HCEC 1CT (cell line): Measurements from ENCODE around the gene SERTAD2.

Source experiments
- DNase-seq: peaks from one replicate; pipeline ENCODE4 v3.0.0-alpha.2; 2017

Gene SERTAD2

DNA sequence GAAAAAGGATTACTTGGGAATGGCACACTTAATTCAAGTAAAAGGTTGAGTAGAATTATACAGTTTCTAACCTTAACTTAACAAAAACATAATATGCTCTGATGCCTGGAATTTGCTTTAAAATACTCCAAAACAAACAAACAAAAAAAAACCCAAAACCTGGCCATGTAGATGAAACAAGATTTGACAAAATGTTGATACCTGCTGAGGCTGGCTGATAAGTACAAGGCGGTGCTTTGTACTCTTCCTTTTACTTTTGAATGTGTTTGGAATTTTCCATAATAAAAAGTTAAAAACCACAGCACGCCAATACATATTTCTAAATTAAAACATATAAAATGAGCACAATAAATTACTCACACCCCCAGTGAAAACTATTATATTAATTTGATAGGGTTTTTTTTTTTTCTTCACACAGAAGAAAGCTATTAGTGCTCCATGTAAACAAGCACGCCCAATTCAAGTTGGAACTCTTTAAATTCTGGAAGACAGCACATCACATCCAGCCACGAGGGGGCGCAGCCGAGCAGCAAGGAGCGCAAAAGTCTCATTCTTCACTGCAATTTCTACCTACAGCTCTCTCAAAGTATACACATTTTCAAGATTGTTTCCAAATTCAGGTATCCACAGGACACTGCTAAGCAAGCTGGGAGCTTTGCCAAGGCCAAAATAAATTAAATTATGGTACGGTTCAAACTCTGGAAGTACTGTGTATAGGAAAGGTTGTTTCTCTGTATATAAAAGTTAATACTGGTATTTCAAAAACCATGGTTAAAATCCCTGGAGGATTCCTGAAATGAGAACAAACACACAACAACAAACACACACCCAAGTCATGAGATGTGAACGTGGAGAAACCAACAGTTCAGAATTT, 7.5 kb downstream of the SERTAD2 start:
- peak; percentile 52 for DNase-seq

DNA sequence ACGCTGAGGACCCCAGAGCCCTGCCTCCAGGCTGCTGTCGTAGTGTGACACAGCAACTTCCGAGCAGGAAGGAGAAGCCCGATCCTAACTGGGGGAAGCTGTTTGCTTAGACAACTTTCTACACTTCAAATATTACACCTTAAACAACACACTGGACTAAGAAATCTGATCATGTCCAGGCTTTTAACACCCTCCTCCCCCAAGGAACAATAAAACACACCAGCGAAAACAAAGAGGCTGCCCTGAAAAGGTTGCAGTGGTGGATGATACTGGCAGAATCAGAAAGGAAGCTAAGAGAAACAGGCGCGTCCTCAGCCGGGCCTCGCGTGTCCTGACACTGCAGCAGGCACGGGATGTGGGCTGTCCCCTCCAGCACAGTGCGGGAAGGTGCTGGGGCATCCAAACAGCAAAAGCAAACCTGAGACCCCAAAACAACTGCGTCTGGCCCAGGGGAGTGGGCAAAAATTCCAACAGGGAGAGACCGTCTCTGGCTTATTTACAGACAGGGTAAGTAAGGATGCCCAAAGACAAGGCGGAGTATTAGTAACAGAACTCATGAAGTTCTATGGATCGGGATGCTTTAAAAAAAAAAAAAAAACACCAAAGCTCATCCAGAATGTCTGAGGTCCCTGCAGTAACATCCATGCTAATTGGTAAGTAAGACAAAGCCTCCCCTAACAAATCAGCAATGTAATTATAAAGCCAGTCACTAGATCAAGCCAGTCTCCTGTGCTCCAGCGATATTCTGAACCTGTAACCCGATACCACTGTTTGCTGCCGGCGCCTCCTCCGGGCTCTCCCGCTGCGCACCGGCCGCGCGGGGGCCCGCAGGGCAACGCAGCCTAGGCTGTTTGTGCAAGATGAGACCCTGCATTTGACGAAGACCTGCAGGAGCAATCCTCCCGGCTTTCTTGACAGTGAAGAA, 9.0 kb downstream of the SERTAD2 start:
- DNase-seq = peak; percentile 71

DNA sequence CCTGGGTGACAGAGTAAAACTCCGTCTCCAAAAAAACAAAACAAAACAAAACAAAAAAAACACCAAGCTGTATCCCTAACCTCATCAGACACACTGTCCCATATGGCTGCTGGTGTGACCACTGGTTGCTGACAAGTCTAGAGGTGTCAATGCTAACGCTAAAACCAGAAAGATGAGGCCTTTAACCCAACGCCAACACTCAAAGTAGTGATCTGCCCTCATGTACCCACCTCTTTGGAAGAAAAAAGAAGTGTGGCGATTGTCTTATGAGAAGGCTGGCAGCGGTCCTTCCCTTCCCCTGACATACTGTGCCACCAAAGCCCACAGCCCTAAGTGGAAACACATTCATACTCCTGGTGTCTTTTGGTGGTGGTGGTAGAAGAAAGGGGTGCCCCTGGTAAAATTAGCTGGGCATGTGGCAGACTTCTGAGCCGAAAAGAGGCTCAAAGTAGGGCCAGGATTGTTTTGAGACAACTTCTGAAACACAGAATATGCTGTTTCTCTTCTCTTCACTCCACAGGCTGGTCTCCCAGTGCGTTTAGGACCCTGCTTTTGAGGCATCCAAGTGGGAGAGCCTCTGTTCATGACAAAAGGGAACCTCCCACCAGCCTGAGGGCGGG, 9.8 kb downstream of the SERTAD2 start:
- no peak for DNase-seq

DNA sequence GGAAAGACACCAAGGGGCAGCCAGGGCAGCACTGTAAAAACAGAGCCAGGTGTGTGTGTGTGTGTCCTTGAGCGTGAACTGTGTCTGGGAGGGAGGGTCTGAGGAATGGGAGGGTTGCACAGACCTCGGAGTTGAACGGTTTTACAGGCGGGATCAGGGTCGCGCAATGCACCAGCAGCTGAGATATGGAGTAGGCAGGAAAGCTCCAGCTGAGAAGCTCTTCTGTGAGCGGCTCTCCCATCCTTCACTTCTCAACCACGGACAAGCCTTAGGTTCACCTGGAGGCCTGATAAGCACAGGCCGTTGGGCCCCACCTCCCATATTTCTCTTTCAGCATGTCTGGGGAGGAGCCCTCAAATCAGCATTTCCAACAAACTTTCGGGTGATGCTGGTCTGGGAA, 12.1 kb downstream of the SERTAD2 start:
- DNase-seq = no peak

DNA sequence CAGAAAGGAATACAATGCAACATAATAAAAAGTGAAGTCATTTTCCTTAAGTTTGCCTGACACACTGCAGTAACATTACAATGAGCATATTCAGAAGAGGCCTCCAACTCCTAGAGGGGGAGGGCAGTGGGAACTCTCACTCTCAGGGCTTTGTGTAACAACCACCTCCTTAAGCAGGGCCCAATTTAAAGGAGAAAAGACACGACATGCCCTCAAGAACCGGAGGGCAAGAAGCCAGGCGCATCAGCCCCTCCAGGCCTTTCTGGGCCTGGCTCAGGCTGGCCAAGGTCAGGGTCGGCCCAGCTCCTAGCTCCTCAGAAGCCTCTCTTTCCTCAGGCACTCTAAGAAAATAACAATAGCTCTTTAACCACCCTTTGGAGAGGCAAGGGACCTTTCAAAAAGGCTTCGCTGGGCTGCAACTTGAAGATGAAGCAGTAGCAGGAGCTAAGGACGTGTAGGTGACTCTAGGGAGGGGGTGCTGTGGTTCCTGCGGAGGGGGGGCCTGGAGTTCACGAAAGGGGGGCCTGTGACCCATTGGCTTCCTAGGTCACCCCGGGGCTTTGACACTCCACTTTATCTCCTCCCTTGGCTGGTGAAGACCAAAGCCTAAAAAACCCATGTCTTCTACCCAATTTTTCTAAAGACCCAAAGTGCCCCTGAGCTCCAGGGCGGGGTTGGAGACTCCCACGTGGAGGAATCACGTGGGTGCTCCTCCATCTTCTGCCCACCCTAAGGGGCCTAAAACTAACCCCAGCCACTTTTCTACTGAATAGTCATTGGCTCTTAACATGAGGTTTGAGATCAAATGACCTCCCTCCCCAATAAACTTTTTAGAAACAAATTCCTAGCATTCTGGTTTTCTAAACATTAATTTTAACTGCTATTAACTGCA, 13.3 kb downstream of the SERTAD2 start:
- no peak for DNase-seq

DNA sequence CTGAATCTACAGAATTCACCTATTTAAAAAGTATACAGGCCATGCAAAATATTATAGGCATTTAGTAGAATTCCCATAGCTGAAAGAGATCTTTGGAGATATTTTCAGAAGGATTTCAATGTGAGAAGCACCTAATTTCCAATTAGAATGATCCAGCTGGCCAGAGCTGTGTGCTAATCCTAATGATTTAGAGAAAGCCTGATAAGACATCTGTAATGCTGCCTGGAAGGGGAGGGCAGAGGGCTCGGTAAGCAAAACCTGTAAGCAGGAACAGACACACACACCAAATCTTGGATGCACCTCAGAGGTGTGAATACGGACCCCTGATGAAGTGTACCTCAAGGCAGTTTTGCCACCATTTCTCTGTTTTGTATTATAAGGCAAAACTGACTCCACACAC, 14.0 kb downstream of the SERTAD2 start:
- DNase-seq = no peak

DNA sequence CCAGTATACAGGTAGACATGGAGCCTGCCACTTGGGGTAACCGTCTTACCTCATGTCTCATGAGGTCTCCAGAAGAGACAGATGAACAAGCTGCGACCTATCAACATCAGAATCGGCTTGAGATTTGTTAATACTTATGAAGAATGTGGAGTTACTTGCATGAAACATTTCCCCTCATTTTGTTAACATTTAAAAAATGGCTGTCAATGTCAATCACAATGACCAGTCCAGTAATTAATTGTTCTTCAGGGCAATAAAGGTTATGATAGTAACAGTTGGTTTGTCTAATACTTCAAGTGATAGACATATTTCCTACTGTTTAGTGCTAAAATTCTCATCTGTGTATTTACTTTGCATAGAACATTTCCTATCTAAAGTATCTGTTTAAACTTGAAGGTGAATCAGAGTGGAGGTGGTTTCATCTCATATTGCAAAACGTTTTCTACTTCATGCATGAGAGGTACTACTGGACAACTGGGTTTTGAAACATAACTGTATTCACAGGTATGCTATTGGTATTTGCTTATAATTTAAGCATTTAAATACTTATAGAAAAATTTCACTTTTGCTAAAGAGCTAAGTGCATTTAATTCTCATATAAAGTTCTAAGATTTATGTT, 15.1 kb downstream of the SERTAD2 start:
- no peak for DNase-seq

DNA sequence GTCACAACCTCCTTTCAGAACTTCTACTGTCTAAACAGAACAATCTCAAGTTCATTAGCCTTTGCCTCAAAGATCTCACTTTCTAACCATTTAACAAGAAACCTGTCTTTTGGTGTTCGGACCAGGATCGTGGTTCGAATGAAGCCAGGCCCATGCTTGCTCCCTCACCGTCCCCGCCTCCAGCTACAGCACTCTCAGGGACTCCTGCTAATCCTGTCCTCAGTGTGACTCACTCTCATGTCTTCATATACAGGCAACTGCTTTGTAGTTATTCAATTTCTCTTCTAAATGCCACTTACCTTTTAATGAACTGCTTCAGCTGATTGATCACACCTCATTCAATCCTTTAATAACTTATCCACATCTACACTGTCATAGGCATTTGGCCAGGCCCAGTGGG, 15.8 kb downstream of the SERTAD2 start:
- DNase-seq = no peak

DNA sequence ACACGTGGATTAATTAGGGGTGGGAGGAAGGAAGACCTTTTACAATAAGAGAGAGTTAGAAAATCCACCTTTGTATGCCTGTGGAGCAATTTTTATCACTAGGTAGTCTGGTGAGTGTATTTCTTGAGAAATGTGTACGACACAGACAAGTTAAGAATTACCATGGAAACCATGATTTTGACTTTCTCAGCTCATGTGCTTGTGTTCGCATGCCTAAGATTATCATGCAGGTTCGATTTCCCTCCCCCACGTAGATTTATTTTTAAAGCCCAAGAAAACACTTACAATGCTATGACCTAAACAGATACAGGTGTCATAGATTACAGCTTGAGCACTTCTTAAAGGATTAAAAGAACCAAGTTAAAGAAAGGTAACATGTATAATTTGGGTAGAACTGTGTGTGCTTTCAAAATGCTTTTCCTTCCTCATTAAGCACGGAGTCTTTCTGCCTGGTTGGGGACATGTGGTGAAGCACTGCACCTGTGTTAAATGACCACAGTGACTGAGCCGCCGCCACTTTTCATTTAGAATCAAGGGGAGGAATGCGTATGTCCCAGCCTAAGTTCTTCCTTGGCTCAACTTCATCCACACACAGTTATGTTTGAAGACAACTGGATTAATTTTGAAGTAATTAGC, 16.6 kb downstream of the SERTAD2 start:
- DNase-seq = no peak

DNA sequence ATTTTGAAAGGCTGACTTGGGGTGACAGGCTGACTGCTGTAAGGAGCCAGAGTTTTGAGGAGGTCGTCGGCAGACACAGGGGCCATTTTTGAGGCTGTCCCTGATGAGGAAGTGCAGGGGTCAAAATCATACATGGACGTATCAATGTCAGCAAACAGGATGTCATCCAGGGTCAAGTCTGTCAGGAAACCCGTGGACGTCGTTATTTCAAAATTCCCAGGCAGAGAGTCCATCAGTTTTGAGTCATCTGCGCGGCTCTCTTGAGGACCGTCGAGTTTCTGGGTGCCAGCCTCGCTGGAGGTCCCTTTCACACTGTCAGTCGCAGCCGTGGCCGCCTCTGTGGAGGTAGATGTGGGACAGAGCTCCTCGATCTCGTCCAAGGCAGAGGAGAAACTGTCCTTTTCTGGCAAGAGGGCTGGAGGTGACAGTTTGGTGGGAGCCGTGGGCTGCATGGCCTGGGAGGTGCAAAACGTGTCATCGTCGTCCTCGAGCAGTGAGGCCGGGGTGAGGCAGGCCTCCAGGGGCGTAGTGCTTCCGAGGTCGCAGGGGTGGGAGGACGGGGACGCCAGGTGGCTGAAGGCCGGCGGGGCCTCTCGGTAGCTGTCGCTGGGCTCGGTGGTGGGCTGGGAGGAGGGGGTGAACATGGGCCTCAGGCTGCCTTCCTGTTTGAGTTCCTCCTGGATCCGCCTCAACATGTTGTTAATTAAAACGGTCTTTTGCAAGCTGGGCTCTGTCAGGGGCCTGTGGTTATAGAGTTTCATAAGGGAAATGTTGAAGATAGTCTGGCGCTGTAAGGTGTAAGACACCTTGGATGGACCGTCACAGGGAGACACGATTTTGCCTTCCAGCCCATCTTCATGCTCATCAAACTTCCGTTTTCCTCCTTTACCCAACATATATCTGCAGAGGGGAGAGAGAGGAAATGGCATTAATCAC, 17.5 kb downstream of the SERTAD2 start:
- no peak for DNase-seq

DNA sequence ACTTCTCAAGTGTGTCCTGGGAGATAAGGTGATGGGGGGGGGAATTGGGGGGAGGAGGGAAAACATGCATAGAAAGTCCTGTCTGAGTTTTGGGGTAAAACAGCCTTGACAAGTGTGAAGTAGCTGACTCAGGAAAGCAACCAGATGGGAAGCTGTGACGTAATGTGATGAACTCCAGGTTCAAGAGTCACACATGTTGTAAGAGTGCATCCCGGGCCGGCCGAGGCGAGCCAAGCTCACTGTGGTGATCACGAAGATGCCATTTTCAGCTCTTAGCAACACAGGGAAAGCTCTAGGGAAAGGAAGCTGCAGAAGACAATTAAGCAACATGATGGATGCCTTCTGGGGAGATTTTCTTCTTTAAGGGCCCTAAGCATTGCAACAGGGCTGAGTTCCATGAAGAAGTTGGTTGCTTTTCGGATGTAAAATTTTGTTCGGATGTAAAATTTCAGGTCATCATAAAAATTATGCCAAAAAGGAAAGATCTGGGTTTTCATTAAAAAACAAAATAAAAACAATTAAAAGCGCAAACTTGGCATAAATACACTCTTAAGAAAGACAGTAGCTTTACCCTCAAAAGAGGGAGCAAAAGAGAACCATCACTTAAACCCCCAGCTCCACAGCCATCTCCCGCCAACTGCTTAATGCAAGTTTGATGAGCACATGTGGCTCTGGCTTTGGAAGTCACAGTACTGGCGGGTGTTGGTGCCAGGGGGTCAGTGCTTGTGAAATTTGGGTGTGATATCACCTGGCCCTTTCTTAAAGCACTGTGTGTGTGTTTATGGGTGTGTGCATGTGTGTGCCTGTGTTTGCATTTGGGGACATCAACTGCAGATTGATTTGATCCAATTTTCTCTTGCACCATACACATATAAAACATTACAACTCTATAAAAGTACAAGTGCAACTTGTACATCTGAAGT, 19.1 kb downstream of the SERTAD2 start:
- peak; percentile 78 for DNase-seq

DNA sequence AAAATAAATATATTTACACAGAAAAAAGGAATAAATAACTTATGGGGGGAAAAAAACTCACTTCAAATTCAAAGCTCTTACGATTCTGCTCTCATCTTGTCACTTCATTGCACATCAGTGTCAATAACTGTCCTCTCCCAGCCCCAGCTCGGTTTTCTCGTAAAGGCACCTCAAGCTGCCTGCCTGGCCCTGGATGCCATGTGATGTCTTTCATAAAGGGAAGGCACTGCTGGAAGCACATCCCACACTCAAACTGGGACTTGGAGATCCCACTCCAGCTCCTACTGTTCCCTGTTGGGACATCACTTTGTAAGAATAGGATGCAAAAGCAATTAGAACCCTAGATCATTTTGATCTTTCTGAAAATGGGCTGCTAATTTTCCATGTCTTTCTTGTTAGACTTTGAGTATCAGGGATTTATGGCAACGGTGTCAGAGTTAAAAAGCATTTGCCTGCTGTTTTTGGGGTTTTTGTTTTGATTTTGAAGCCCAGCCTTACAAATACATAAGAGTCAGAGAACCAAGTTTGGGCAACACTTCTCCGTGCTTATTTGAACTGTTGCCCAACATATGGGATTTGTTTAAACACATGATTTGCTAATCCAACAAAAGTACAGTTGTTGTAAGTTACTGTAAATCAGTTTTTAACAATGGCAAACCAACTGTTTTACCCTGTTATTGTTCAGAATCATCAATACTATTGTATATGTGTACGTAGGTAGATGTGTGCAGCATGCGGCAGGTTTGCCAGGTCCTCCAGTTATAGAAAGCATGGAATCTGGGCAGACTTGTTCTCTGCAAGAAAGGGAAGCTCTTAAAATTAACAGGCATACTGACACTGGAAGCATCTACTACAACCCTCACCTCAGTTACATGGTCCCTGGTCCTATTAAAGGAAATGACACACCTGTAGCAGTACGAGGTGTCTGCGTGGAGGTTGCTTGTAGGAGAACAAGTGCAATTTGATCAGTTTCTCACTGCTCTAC, 20.6 kb downstream of the SERTAD2 start:
- DNase-seq = peak; percentile 53

DNA sequence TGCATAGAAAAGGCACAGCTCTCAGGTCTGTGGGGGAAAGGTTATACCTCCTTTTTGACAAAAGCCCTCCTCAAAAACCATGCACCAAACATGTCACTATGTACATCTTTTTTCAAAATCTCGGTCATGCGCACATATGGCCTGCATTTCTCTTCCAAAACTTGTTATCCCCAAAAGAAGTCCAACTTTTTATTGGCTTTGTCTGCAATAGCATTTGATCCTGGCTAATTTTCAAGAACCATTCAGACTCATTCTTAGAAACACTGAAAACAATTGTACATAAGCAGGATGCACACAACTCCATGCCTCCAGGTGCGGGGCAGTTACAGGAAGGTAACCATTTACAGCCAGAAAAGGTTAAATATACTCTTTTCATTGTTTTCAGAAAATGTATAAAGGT, 21.9 kb downstream of the SERTAD2 start:
- no peak for DNase-seq

DNA sequence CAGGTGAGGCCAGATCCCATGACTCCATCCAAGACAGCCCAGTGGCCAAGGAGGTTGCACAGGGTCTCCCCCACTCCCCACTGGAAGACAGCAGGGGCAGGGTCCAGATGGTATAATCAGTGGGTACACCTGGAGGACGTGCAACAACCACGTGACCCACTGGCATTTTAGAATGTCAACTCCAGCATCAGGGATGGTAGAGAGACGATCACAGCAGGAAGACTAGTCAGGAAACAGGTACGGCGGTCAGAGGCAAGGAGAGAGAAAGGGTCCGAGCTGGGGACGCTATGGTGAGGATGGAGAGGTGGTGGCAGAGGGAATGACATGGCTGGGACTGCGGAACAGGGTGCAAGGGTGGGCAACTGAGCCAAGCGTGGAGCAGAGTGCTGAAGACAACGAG, 23.0 kb downstream of the SERTAD2 start:
- DNase-seq = no peak

DNA sequence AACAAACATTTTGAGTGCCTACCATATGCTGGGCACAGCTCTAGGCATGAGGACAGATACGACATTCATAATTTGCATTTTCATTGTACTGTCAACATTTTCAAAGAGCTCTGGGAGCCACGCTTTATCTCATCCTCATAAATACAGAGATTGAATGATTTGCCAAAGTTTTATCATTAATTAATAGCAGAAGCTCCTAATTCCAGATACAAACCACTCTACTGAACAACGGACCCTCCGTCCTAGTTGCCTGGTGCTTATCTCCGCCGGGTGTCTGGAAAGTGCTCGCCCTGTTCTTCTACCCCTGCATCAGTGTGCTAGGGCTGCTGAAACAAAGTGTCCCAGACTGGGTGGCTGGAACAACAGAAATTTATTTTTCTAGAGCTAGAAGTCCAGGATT, 23.8 kb downstream of the SERTAD2 start:
- no peak for DNase-seq

DNA sequence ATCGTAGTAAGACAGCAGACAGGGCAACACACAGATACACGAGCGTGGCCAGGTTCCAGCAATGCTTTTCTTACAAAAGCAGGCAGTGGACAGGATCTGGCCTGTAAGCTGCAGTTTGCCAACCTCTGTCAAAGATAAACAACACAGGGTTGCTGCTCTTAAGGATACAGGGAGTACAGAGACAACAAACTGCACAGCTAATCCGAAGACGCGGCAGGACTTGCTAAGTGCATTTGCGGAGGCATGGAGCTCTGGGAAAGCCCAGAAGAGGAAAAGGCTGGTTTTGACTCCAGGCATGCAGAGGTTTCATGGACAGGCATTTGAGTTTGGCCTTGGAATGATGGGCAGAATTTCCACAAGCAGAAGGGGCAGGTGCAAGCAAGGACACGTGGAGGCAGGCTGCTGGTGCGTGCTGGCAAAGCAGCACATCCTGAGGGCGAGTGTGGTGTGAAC, 24.4 kb downstream of the SERTAD2 start:
- no peak for DNase-seq
